Mesenchymal stem cell (in vitro differentiated cells and primary cell): ENCODE results near the gene ABI3BP.

Source experiments
- DNase-seq: peaks from one replicate; pipeline ENCODE4 v3.0.0-alpha.2; 2013
- H2AFZ ChIP-seq: one replicate; pipeline ENCODE4 v1.6.1; 2013; ENCODE audit warnings: low read depth, mild to moderate bottlenecking, control low read depth, inconsistent platforms, low read length, moderate library complexity
- H2AK5ac ChIP-seq: 2 replicates; pipeline ENCODE4 v1.6.1; 2013; ENCODE audit warnings: low read length, moderate library complexity, mild to moderate bottlenecking, inconsistent platforms; ENCODE audit not compliant: severe bottlenecking
- H2BK120ac ChIP-seq: one replicate; pipeline ENCODE4 v1.6.1; 2013; ENCODE audit warnings: low read depth, mild to moderate bottlenecking, inconsistent platforms, low read length, moderate library complexity
- H2BK12ac ChIP-seq, 2 experiments: one replicate each; pipeline ENCODE4 v1.6.1; 2013; ENCODE audit warnings: inconsistent platforms in 2 of 2, low read length in 2 of 2, mild to moderate bottlenecking in 2 of 2, moderate library complexity in 2 of 2, control low read depth in 1 of 2
- H2BK15ac ChIP-seq: one replicate; pipeline ENCODE4 v1.6.1; 2013; ENCODE audit warnings: mild to moderate bottlenecking, low read depth, inconsistent platforms; ENCODE audit not compliant: poor library complexity, severe bottlenecking
- H2BK5ac ChIP-seq: 2 replicates; pipeline ENCODE4 v1.6.1; 2013; ENCODE audit warnings: low read depth, mild to moderate bottlenecking, low read length, control low read depth, inconsistent platforms; ENCODE audit not compliant: poor library complexity, severe bottlenecking
- H3K14ac ChIP-seq, 2 experiments: one replicate each; pipeline ENCODE4 v1.6.1; 2013; ENCODE audit warnings: inconsistent platforms in 2 of 2, low read length in 2 of 2, control low read depth in 1 of 2, mild to moderate bottlenecking in 1 of 2, moderate library complexity in 1 of 2
- H3K18ac ChIP-seq, 2 experiments: one replicate each; pipeline ENCODE4 v1.6.1; 2013; ENCODE audit warnings: inconsistent platforms in 2 of 2, low read length in 2 of 2, control low read depth in 1 of 2, low read depth in 1 of 2, mild to moderate bottlenecking in 1 of 2
- H3K23ac ChIP-seq, 2 experiments: one replicate each; pipeline ENCODE4 v1.6.1; 2013; ENCODE audit warnings: inconsistent platforms in 2 of 2, low read length in 2 of 2, mild to moderate bottlenecking in 2 of 2, moderate library complexity in 2 of 2, control low read depth in 1 of 2
- H3K27ac ChIP-seq: 2 replicates; pipeline ENCODE4 v1.5.1; 2013; ENCODE audit warnings: mild to moderate bottlenecking, moderate library complexity, low read length, control low read depth, inconsistent platforms; ENCODE audit not compliant: poor library complexity, severe bottlenecking
- H3K27me3 ChIP-seq, 2 experiments: 2 replicates each; pipeline versions ENCODE4 v1.6.1 to v1.7.0; 2013; ENCODE audit warnings: low read length in 2 of 2, mild to moderate bottlenecking in 2 of 2, moderate library complexity in 2 of 2, control low read depth in 1 of 2, inconsistent platforms in 1 of 2; ENCODE audit not compliant: control insufficient read depth in 1 of 2, insufficient read depth in 1 of 2
- H3K36me3 ChIP-seq, 2 experiments: 2 replicates each; pipeline versions ENCODE4 v1.6.1 to v1.7.0; 2013; ENCODE audit warnings: low read length in 2 of 2, control low read depth in 1 of 2, inconsistent platforms in 1 of 2, low read depth in 1 of 2, mild to moderate bottlenecking in 1 of 2; ENCODE audit not compliant: insufficient read depth in 2 of 2, control insufficient read depth in 1 of 2
- H3K4ac ChIP-seq, 2 experiments: one replicate each; pipeline ENCODE4 v1.6.1; 2013; ENCODE audit warnings: inconsistent platforms in 2 of 2, low read length in 2 of 2, mild to moderate bottlenecking in 2 of 2, moderate library complexity in 2 of 2, control low read depth in 1 of 2, low read depth in 1 of 2
- H3K4me1 ChIP-seq: 2 replicates; pipeline ENCODE4 v1.6.1; 2013; ENCODE audit warnings: low read depth, low read length, control low read depth; ENCODE audit not compliant: control insufficient read depth, insufficient read depth
- H3K4me2 ChIP-seq: 2 replicates; pipeline ENCODE4 v1.6.1; 2013; ENCODE audit warnings: low read length, mild to moderate bottlenecking, inconsistent platforms; ENCODE audit not compliant: poor library complexity, severe bottlenecking
- H3K4me3 ChIP-seq, 2 experiments: 2 replicates each; pipeline versions ENCODE4 v1.5.1 to v1.7.0; 2013; ENCODE audit warnings: low read length in 2 of 2, mild to moderate bottlenecking in 2 of 2, control low read depth in 1 of 2, low read depth in 1 of 2; ENCODE audit not compliant: insufficient read depth in 1 of 2
- H3K79me1 ChIP-seq: replicated peaks from 2 replicates; pipeline ENCODE4 v1.6.1; 2013; ENCODE audit warnings: mild to moderate bottlenecking, control low read depth, low read length, inconsistent platforms; ENCODE audit not compliant: poor library complexity, severe bottlenecking
- H3K9ac ChIP-seq: 2 replicates; pipeline ENCODE4 v1.7.0; 2013; ENCODE audit warnings: mild to moderate bottlenecking, low read length, moderate library complexity
- H3K9me3 ChIP-seq: 2 replicates; pipeline ENCODE4 v1.7.0; 2013; ENCODE audit warnings: mild to moderate bottlenecking, low read length; ENCODE audit not compliant: control insufficient read depth
- H4K8ac ChIP-seq: one replicate; pipeline ENCODE4 v1.6.1; 2013; ENCODE audit warnings: inconsistent platforms, mild to moderate bottlenecking, low read length, moderate library complexity
- H4K91ac ChIP-seq: one replicate; pipeline ENCODE4 v1.6.1; 2013; ENCODE audit warnings: mild to moderate bottlenecking, low read length, inconsistent platforms
- WGBS: methylation state at CpG from one replicate; pipeline ENCODE4 v1.1.7; 2013; ENCODE audit warnings: mixed read lengths; 5-methylcytosine and 5-hydroxymethylcytosine counted together

Gene ABI3BP

GRCh38 chr3:100972867-100973266, 20.4 kb downstream of the ABI3BP start:
- no peak overlapping the region for H2AFZ ChIP-seq
- H3K14ac ChIP-seq, result no peak overlapping the region
- peaks cover 5% of the 10 kb centered on the region for H3K9me3 ChIP-seq
- H2AK5ac ChIP-seq, result no peak overlapping the region
- H3K18ac ChIP-seq, result no peak overlapping the region
- H3K27ac ChIP-seq, result no peak overlapping the region
- H3K27me3 ChIP-seq, result no peaks in the 10 kb centered on the region
- H3K4me3 ChIP-seq, result no peak overlapping the region
- H4K91ac ChIP-seq, result no peak overlapping the region
- WGBS, result 80% methylated on average over 1 of the region's 1 CpG
- H3K4me1 ChIP-seq, result no peaks in the 10 kb centered on the region
- no peak overlapping the region for H3K4ac ChIP-seq
- peak overlapping the region; percentile 31 for H3K9ac ChIP-seq
- no peak overlapping the region for H4K8ac ChIP-seq
- no peak overlapping the region for H2BK5ac ChIP-seq
- H3K4me2 ChIP-seq, result no peak overlapping the region
- H3K79me1 ChIP-seq, result no peaks in the 10 kb centered on the region
- H2BK120ac ChIP-seq, result no peak overlapping the region
- peak overlapping the region in 1 of 2 experiments; percentile 83 for H3K23ac ChIP-seq
- H3K36me3 ChIP-seq, result peaks cover 0 to 33% of the 10 kb centered on the region in 2 experiments
- DNase-seq, result no peak
- no peak overlapping the region for H2BK15ac ChIP-seq
- H2BK12ac ChIP-seq, result no peak overlapping the region

DNA sequence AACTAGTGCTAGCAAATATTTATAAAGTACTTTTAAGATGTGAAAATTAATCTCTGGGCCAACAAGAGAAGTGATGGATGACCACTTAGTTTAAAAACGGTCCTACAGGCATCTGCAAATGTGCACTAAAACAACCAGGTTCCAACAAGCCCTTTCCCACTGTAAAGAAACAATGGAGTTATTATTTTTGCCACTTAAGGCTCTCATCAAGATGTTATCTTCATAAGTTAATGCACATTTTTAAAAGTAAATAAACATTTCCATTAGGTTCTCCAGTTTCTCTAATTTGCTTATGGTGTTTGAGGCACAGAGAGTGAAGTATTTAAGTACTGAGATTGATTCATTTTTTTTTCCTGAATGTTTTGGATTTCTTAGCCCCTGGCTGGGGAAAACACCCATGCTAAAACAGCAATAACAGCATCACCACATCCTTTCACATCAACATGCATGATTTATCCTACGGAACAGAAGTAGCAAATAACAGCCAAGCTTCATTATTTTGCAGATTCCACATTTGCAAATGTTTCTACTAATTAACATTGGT, 20.8 kb downstream of the ABI3BP start:
- Histone ChIP-seq H2AK5ac (no peak overlapping the region), H3K18ac (no peak overlapping the region), H4K91ac (no peak overlapping the region), H3K4me2 (no peak overlapping the region), H3K9me3 (peaks cover 3% of the 10 kb centered on the region), H3K27me3 (no peaks in the 10 kb centered on the region), H4K8ac (no peak overlapping the region), H3K36me3 (peaks cover 0 to 29% of the 10 kb centered on the region in 2 experiments), H3K9ac (peak overlapping the region; percentile 31), H3K23ac (no peak overlapping the region), H3K4me1 (no peaks in the 10 kb centered on the region), H2BK15ac (no peak overlapping the region), H3K27ac (no peak overlapping the region), H3K4ac (no peak overlapping the region), H2BK12ac (no peak overlapping the region), H2AFZ (no peak overlapping the region), H2BK120ac (no peak overlapping the region), H3K14ac (no peak overlapping the region), H3K79me1 (no peaks in the 10 kb centered on the region), H3K4me3 (no peak overlapping the region), H2BK5ac (no peak overlapping the region)
- WGBS, result 92% methylated on average over 2 of the region's 2 CpGs
- DNase-seq, result no peak

DNA sequence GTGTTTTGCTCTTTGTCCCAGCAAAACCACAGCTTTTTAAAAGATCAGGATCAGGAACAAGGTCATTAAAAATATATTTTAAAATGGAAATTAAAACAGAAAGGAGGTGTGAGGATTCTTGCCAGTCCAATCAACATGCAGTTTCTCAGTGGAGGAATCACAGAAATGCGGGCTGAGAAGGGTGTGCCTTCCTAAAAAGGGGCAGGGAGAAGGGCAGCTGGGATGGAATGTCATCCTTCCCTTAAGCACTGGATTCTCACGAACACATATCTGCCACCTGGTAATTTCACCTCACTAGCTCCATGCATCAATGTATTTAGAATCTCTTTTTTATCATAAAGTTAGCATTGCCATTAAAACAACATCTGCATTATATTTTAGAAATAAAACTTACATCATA, 21.4 kb downstream of the ABI3BP start:
- H3K27ac ChIP-seq, result no peak overlapping the region
- H3K4me1 ChIP-seq, result no peaks in the 10 kb centered on the region
- no peak overlapping the region for H3K4ac ChIP-seq
- no peak overlapping the region for H3K4me3 ChIP-seq
- H3K18ac ChIP-seq, result no peak overlapping the region
- no peak overlapping the region for H2BK15ac ChIP-seq
- H3K9ac ChIP-seq, result no peak overlapping the region
- no peak overlapping the region for H3K23ac ChIP-seq
- no peaks in the 10 kb centered on the region for H3K9me3 ChIP-seq
- H3K79me1 ChIP-seq, result no peaks in the 10 kb centered on the region
- peaks cover 0 to 23% of the 10 kb centered on the region in 2 experiments for H3K36me3 ChIP-seq
- H2BK12ac ChIP-seq, result no peak overlapping the region
- no peak overlapping the region for H2AK5ac ChIP-seq
- peak overlapping the region in 1 of 2 experiments; percentile 53 for H3K14ac ChIP-seq
- no peak overlapping the region for H4K91ac ChIP-seq
- no peak for DNase-seq
- no peak overlapping the region for H3K4me2 ChIP-seq
- H2BK120ac ChIP-seq, result no peak overlapping the region
- no peak overlapping the region for H2AFZ ChIP-seq
- no peaks in the 10 kb centered on the region for H3K27me3 ChIP-seq
- H2BK5ac ChIP-seq, result no peak overlapping the region
- no peak overlapping the region for H4K8ac ChIP-seq
- WGBS, result 75% methylated on average over 2 of the region's 2 CpGs

- Histone ChIP-seq H3K4me2 (no peak overlapping the region), H2BK120ac (no peak overlapping the region), H3K14ac (no peak overlapping the region), H3K4me1 (no peaks in the 10 kb centered on the region), H4K91ac (no peak overlapping the region), H3K27me3 (no peaks in the 10 kb centered on the region), H3K18ac (no peak overlapping the region), H3K27ac (no peak overlapping the region), H2BK12ac (no peak overlapping the region), H2AFZ (no peak overlapping the region), H2BK5ac (no peak overlapping the region), H2AK5ac (no peak overlapping the region), H3K4me3 (no peak overlapping the region), H3K36me3 (peaks cover 0 to 16% of the 10 kb centered on the region in 2 experiments), H3K4ac (no peak overlapping the region), H4K8ac (no peak overlapping the region), H2BK15ac (no peak overlapping the region), H3K23ac (no peak overlapping the region), H3K79me1 (no peaks in the 10 kb centered on the region), H3K9me3 (no peaks in the 10 kb centered on the region), H3K9ac (no peak overlapping the region)
- no peak for DNase-seq
- 86% methylated on average over 5 of the region's 6 CpGs for WGBS
Measured at GRCh38 chr3:100970477-100970990, 22.7 kb downstream of the ABI3BP start.
